Anterior cingulate cortex (tissue), 58 donors: ENCODE measurements around the gene ZNF362.

Experiments used
- DNase-seq, 58 donors: peaks; one replicate each; lab custom pipeline; 2025; lab: John Stamatoyannopoulos, UW

Gene ZNF362

GRCh38 chr1:33322109-33322508 lies 65.8 kb downstream of the ZNF362 start:
- DNase-seq: no peak

GRCh38 chr1:33322870-33323585 lies 66.7 kb downstream of the ZNF362 start:
- DNase-seq: no peak

GRCh38 chr1:33323663-33324477 lies 67.6 kb downstream of the ZNF362 start:
- no peak for DNase-seq

- DNase-seq: no peak
These were observed 68.6 kb downstream of the ZNF362 start for GRCh38 chr1:33324677-33325575.

- no peak for DNase-seq
These were observed 70.5 kb downstream of the ZNF362 start for GRCh38 chr1:33326785-33327184.

- peak in 16 of 58 donors; percentile 9 to 53 (median 22) for DNase-seq
These were observed 71.5 kb downstream of the ZNF362 start for GRCh38 chr1:33327587-33328325.

- DNase-seq: no peak
These were observed 72.5 kb downstream of the ZNF362 start for GRCh38 chr1:33328817-33329216.

- no peak for DNase-seq
These were observed 73.5 kb downstream of the ZNF362 start for GRCh38 chr1:33329600-33330305.

GRCh38 chr1:33330361-33330890 lies 74.1 kb downstream of the ZNF362 start:
- no peak for DNase-seq

GRCh38 chr1:33330906-33331305 lies 74.6 kb downstream of the ZNF362 start:
- DNase-seq: no peak

GRCh38 chr1:33331444-33332356 lies 75.4 kb downstream of the ZNF362 start:
- no peak for DNase-seq

- DNase-seq: no peak
These were observed 76.1 kb downstream of the ZNF362 start for GRCh38 chr1:33332357-33332789.

GRCh38 chr1:33332881-33333280 lies 76.6 kb downstream of the ZNF362 start:
- peak in 7 of 58 donors; percentile 16 to 46 (median 23) for DNase-seq

GRCh38 chr1:33334081-33334552 lies 77.8 kb downstream of the ZNF362 start:
- peak in 1 of 58 donors; percentile 23 for DNase-seq

- peak in 1 of 58 donors; percentile 24 for DNase-seq
These were observed 78.7 kb downstream of the ZNF362 start for GRCh38 chr1:33335020-33335419.

- no peak for DNase-seq
These were observed 80.3 kb downstream of the ZNF362 start for GRCh38 chr1:33336580-33336979.

- no peak for DNase-seq
These were observed 81.1 kb downstream of the ZNF362 start for GRCh38 chr1:33337441-33337840.

- no peak for DNase-seq
These were observed 81.8 kb downstream of the ZNF362 start for GRCh38 chr1:33338048-33338439.
